HG03108 (cell line): ENCODE data around the gene CIT.

Experiments used
- ATAC-seq: cut with Tn5 transposase; IDR thresholded peaks from one replicate; pipeline ENCODE4 v1.9.1; 2021; ENCODE audit warnings: moderate library complexity; ENCODE audit not compliant: unreplicated experiment

Gene CIT

GRCh38 chr12:119748497-119748896, 128.6 kb downstream of the CIT start:
- no peak for ATAC-seq

DNA sequence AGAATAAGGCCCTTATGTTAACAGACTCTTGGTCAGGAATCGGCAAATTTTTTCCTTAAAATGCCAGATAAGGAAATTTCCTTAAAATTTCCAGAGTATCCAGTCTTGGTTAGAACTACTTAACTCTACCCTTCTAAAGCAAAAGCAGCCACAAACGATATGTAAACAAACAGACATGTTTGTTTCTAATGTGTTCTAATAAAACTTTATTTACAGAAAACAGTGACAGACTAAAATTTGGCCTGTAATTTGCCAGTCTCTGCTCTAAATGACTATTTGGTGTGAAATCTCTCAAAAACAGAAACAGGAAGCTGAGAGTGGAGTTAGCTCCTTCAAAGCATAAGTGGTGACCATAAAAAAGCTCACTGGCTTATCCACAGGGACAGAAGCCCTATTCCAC, 131.0 kb downstream of the CIT start:
- ATAC-seq, result no peak

- ATAC-seq, result no peak
These were observed 132.1 kb downstream of the CIT start for GRCh38 chr12:119744900-119745606.

- ATAC-seq, result no peak
These were observed 134.4 kb downstream of the CIT start for GRCh38 chr12:119742700-119743099.

GRCh38 chr12:119740830-119741229, 136.3 kb downstream of the CIT start:
- no peak for ATAC-seq

DNA sequence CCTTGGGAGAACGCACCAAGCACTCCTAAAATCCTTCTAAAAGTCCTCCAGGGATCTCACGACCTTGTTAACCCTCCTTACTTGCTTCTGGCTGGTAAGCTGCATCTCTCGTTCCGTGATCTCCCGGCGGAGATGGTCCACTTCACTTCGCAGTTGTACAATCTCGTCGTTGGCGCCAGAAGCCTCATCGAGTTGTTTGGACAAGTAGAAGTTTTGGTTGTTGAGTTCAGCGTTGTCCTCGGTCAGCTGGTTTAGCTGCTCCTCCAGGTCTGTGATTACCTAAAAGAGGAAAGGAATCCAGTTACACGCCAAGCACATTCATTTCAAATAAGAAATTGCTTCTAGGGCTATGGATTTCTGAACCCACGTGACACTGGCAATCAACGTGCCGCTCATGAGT, 142.0 kb downstream of the CIT start:
- ATAC-seq, result no peak

DNA sequence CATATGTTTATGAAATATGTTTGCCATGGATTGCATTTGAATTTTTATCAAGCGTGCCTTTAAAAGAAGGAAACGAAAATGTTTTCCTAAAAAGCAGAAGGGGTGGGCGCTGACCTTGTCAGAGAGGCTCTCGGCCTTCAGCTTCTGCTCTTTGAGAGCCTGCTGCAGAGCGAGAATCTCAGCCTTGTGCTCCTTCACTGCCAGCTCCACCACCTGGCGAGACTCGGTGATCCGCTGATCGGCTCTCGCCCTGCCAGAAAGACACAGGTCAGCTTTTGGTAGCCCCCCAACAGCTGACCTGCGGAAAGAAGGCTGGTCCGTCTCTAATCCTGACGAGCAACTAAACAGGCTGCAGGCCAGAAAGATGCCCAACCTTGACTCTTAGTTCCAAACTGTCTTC, 146.7 kb downstream of the CIT start:
- ATAC-seq, result no peak

GRCh38 chr12:119729871-119730270, 147.2 kb downstream of the CIT start:
- no peak for ATAC-seq

DNA sequence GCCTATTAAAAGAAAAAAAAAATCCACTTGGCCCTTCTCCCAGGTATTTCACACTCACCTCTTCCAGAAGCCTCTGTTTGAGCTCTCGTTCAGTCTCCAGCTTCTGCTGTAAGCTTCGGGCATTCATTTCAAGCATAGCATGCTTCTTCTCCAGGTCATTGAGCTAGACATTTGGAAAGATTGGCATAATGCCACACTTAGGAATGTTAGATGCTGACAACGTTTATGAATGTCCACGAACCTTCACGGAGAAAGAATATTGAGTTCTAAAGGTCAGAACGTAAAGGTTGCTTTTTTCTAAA, 148.7 kb downstream of the CIT start:
- ATAC-seq, result no peak

DNA sequence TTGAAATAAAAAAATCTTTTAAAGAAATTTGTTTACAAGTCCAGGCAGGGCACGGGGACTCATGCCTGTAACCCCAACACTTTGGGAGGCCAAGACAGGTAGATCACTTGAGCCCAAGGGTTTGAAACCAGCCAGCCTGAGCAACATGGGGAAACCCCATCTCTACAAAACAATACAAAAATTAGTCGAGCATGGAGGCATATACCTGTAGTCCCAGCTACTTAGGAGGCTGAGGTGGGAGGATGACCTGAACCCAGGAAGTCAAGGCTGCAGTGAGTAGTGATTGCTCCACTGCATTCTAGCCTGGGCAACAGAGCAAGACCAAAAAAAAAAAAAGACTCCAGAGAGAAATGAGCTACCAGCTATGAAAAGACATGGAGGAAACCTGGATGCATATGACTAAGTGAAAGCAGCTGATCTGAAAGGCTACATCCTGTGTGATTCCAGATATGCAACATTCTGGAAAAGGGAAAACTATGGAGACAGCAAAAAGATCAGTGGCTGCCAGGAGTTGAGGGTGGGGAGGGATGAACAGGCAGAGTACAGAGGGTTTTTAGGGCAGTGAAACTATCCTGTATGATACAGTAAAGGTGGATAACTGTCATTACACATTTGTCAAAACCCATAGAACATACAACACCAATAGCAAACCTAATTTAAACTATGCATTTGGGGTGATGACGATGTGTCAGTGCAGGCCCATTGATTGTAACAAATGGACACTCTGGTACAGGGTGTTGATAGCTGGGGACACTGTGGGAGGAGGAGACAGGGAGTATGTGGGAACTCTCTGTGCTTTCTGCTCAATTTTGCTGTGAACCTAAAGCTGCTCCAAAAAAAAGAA, 149.3 kb downstream of the CIT start:
- ATAC-seq, result no peak

DNA sequence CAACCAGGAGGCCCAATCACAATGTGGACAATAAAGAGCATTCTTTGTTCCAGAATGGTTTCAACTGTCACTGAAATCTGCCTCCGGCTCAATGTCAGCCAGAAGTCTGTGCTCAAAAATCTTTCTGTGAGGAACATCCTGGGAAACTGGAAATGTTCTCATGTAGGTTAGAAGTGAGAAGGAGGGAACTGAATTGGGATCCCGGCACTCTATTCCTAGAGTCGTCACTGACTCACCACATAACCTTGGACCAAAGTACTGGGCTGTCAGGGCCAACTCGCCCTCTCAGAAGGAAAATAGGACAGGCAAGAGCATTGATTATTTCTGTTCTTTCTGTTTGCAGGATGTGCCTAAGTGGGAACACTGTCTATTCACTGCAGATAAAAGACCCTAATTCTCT, 151.6 kb downstream of the CIT start:
- no peak for ATAC-seq

DNA sequence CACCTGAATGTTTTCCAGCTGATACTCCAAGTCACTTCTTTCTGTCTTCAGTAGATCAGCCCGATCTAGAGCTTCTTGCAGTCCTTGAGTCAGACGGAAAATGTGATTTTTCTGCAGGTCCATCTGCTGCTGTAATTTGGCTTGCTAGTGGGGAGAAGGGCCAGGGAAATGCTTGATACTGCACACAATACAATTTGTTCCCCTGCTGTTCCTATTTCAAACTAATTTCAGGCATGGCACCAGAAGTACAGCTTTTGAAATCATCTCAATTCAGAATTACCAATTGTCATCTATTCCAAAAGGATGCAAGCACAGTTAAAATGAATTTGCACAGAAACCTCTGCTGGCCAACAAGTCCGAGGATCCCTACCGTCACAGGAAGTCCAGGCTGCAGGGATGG, 155.8 kb downstream of the CIT start:
- ATAC-seq, result no peak

GRCh38 chr12:119720349-119720748, 156.8 kb downstream of the CIT start:
- ATAC-seq, result no peak

GRCh38 chr12:119718141-119718540, 159.0 kb downstream of the CIT start:
- no peak for ATAC-seq

DNA sequence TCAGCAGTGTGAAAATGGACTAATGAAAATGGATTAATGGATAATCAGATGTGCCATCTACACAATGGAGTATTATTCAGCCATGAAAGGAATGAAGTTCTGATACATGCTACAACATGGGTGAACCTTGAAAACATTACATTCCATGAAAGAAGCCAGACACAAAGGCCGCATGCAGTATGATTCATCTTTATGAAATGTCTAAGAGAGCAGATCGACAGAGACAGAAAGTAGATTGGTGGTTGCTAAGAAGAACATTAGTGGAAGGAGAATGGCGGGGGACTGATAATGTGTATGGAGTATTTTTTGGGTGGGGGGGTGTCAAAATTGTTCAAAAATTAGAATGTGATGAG, 161.9 kb downstream of the CIT start:
- no peak for ATAC-seq

- no peak for ATAC-seq
These were observed 162.4 kb downstream of the CIT start for GRCh38 chr12:119714614-119715267.

- no peak for ATAC-seq
These were observed 163.5 kb downstream of the CIT start for GRCh38 chr12:119713551-119714031.

DNA sequence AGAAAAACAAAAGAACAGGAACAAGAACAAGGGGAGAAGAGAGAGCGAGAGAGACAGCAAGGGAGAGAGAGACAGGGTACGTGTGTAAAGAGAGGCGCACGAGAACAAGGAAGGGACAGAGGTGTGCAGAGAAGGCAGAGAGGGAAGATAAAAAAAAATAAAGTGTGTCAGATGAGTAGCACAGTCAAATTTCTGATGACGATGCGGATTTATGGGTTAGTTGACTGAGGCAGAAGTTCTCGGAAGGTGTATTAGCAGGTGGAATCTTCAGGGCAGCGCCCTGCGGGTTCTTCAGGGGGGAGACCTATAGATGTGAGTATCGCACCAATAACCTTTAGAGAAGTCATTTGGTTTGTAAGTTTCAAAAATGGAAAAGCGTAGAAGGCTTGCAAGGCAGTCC, 164.4 kb downstream of the CIT start:
- no peak for ATAC-seq

GRCh38 chr12:119711693-119712092, 165.4 kb downstream of the CIT start:
- no peak for ATAC-seq

DNA sequence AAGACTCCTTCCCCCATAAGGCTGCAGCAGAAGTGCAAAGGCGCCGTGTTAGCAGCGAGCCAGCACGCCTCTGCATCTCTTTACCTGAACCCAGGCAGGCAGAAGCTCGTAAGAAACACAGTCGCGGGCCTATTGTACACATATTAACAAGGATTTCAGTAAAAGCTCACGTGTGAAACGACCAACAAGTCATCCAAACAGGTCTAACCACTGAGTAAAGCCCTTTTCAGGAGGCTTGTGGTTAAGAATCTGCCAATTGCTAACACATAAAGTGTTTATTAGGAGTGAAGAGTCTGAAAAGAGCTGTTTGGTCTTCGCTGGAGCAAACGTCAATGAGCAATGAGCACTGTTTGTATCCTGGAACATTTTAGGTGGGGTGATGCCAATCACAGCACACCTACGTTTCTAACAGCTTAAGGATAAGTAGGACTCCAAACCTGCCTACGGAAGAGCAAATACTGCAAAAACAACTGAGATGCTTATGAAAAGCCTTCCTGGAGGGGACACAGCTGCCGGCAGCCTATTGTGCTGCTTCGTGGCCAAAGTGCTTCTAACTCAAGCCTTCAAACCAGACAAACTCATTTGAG, 166.1 kb downstream of the CIT start:
- no peak for ATAC-seq

- ATAC-seq, result no peak
These were observed 166.7 kb downstream of the CIT start for GRCh38 chr12:119710374-119710964.
